GM19238 (cell line): ENCODE measurements around the gene ZNF581.

ENCODE experiments used
- DNase-seq: peaks from one replicate; pipeline ENCODE4 v3.0.0; 2011; ENCODE audit warnings: low spot score; ENCODE audit not compliant: insufficient read length

The ZNF581 gene

GRCh38 chr19:55679343-55680257 lies 36.2 kb downstream of the ZNF581 start:
- no peak for DNase-seq

- DNase-seq: no peak
Measured at GRCh38 chr19:55680339-55681130, 37.1 kb downstream of the ZNF581 start.

- DNase-seq: no peak
Measured at GRCh38 chr19:55681131-55682092, 38.0 kb downstream of the ZNF581 start.

GRCh38 chr19:55683449-55684261 lies 40.2 kb downstream of the ZNF581 start:
- no peak for DNase-seq

GRCh38 chr19:55684946-55685681 lies 41.7 kb downstream of the ZNF581 start:
- DNase-seq: no peak

- no peak for DNase-seq
Measured at GRCh38 chr19:55685776-55686175, 42.3 kb downstream of the ZNF581 start.

GRCh38 chr19:55686311-55687050 lies 43.0 kb downstream of the ZNF581 start:
- DNase-seq: no peak

GRCh38 chr19:55687281-55688201 lies 44.1 kb downstream of the ZNF581 start:
- DNase-seq: no peak

GRCh38 chr19:55688422-55689218 lies 45.2 kb downstream of the ZNF581 start:
- DNase-seq: no peak

GRCh38 chr19:55689411-55690108 lies 46.1 kb downstream of the ZNF581 start:
- DNase-seq: no peak

- DNase-seq: no peak
Measured at GRCh38 chr19:55690109-55690768, 46.8 kb downstream of the ZNF581 start.

- no peak for DNase-seq
Measured at GRCh38 chr19:55690769-55691545, 47.5 kb downstream of the ZNF581 start.

- no peak for DNase-seq
Measured at GRCh38 chr19:55691561-55692481, 48.4 kb downstream of the ZNF581 start.

- DNase-seq: no peak
Measured at GRCh38 chr19:55692681-55693081, 49.2 kb downstream of the ZNF581 start.
